ENCODE data around the gene TMEM150C.

The TMEM150C gene

DNA sequence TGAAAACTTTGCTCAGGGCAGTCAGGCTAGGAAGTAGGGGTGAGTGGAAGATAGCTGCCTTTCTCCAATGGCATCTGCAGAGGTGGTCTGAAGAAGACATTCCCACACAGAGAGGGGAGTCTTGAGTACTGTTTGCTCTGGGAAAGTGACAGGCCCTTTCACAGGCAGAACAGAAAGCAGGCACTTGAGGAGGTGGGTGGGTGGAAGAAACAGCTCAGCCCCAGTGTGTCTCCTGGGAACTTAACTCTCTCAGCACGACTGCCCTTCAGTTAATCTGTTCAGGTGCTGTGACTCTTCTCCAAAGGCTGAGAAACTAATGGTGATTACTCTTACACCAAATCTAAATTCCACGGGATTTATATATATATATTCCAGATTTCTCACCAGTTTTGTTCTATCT lies 103.1 kb downstream of the TMEM150C start:
- no peak for TF ChIP-seq EZH2phosphoT487 (IDR thresholded peaks at IDR 0.05; ENCODE audit: borderline replicate concordance)
- TF ChIP-seq, protein P1, sequence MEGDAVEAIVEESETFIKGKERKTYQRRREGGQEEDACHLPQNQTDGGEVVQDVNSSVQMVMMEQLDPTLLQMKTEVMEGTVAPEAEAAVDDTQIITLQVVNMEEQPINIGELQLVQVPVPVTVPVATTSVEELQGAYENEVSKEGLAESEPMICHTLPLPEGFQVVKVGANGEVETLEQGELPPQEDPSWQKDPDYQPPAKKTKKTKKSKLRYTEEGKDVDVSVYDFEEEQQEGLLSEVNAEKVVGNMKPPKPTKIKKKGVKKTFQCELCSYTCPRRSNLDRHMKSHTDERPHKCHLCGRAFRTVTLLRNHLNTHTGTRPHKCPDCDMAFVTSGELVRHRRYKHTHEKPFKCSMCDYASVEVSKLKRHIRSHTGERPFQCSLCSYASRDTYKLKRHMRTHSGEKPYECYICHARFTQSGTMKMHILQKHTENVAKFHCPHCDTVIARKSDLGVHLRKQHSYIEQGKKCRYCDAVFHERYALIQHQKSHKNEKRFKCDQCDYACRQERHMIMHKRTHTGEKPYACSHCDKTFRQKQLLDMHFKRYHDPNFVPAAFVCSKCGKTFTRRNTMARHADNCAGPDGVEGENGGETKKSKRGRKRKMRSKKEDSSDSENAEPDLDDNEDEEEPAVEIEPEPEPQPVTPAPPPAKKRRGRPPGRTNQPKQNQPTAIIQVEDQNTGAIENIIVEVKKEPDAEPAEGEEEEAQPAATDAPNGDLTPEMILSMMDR (conservative IDR thresholded peaks at IDR 0.05; ENCODE audit: low read length): no peak
- no peak overlapping the region for H3K9ac ChIP-seq (ENCODE audit: low read depth, low read length, poor library complexity, severe bottlenecking)
- H2AFZ ChIP-seq (ENCODE audit: low read length): no peak overlapping the region
- no peak overlapping the region for H3K4me2 ChIP-seq (ENCODE audit: low read depth, low read length, poor library complexity, severe bottlenecking)
- H3F3A ChIP-seq (ENCODE audit: low read depth): no peaks in the 10 kb centered on the region; the same call in 1 of the 2 replicates
- no peaks in the 10 kb centered on the region for H3K27me3 ChIP-seq (ENCODE audit: insufficient read depth, low read length, poor library complexity, severe bottlenecking)
- no peaks in the 10 kb centered on the region for H4K20me1 ChIP-seq (ENCODE audit: insufficient read depth, low read length, poor library complexity, severe bottlenecking)
- H3K4me1 ChIP-seq (ENCODE audit: insufficient read depth, low read length, poor library complexity, severe bottlenecking): no peaks in the 10 kb centered on the region
- H3K4me3 ChIP-seq (ENCODE audit: low read length, poor library complexity, severe bottlenecking): no peak overlapping the region
- no peaks in the 10 kb centered on the region; the same call in 1 of the 2 replicates for H3K79me2 ChIP-seq (ENCODE audit: insufficient read depth, low read length)
- peaks cover 89% of the 10 kb centered on the region for H3K36me3 ChIP-seq (ENCODE audit: insufficient read depth, low read length)
- H3K9me3 ChIP-seq (ENCODE audit: insufficient read depth, low read depth, low read length): no peaks in the 10 kb centered on the region
- H3K9me2 ChIP-seq (replicated peaks; ENCODE audit: low read depth, low read length): no peaks in the 10 kb centered on the region

- no peaks in the 10 kb centered on the region for H3K9me2 ChIP-seq (replicated peaks; ENCODE audit: low read depth, low read length)
- H3K4me3 ChIP-seq (ENCODE audit: low read length, poor library complexity, severe bottlenecking): no peak overlapping the region
- no peaks in the 10 kb centered on the region; the same call in 1 of the 2 replicates for H3K79me2 ChIP-seq (ENCODE audit: insufficient read depth, low read length)
- no peaks in the 10 kb centered on the region for H3K4me1 ChIP-seq (ENCODE audit: insufficient read depth, low read length, poor library complexity, severe bottlenecking)
- no peak overlapping the region for H2AFZ ChIP-seq (ENCODE audit: low read length)
- H3K9ac ChIP-seq (ENCODE audit: low read depth, low read length, poor library complexity, severe bottlenecking): no peak overlapping the region
- H3K4me2 ChIP-seq (ENCODE audit: low read depth, low read length, poor library complexity, severe bottlenecking): no peak overlapping the region
- H3K9me3 ChIP-seq (ENCODE audit: insufficient read depth, low read depth, low read length): no peaks in the 10 kb centered on the region
- TF ChIP-seq, protein P1 (conservative IDR thresholded peaks at IDR 0.05; ENCODE audit: low read length): no peak
- no peak for TF ChIP-seq EZH2phosphoT487 (IDR thresholded peaks at IDR 0.05; ENCODE audit: borderline replicate concordance)
- H4K20me1 ChIP-seq (ENCODE audit: insufficient read depth, low read length, poor library complexity, severe bottlenecking): no peaks in the 10 kb centered on the region
- H3F3A ChIP-seq (ENCODE audit: low read depth): no peaks in the 10 kb centered on the region; the same call in 1 of the 2 replicates
- no peaks in the 10 kb centered on the region for H3K27me3 ChIP-seq (ENCODE audit: insufficient read depth, low read length, poor library complexity, severe bottlenecking)
- peaks cover 91% of the 10 kb centered on the region for H3K36me3 ChIP-seq (ENCODE audit: insufficient read depth, low read length)
Measured at GRCh38 chr4:82457266-82457665, 104.5 kb downstream of the TMEM150C start.

- H3K4me3 ChIP-seq (ENCODE audit: low read length, poor library complexity, severe bottlenecking): no peak overlapping the region
- H3F3A ChIP-seq (ENCODE audit: low read depth): no peaks in the 10 kb centered on the region
- no peaks in the 10 kb centered on the region for H4K20me1 ChIP-seq (ENCODE audit: insufficient read depth, low read length, poor library complexity, severe bottlenecking)
- H3K9me2 ChIP-seq (replicated peaks; ENCODE audit: low read depth, low read length): no peaks in the 10 kb centered on the region
- no peak overlapping the region for H3K9ac ChIP-seq (ENCODE audit: low read depth, low read length, poor library complexity, severe bottlenecking)
- H3K79me2 ChIP-seq (ENCODE audit: insufficient read depth, low read length): peaks cover 21% of the 10 kb centered on the region
- no peaks in the 10 kb centered on the region for H3K9me3 ChIP-seq (ENCODE audit: insufficient read depth, low read depth, low read length)
- no peak overlapping the region for H2AFZ ChIP-seq (ENCODE audit: low read length)
- no peaks in the 10 kb centered on the region for H3K27me3 ChIP-seq (ENCODE audit: insufficient read depth, low read length, poor library complexity, severe bottlenecking)
- no peak overlapping the region for H3K4me2 ChIP-seq (ENCODE audit: low read depth, low read length, poor library complexity, severe bottlenecking)
- H3K36me3 ChIP-seq (ENCODE audit: insufficient read depth, low read length): peaks cover 86% of the 10 kb centered on the region
- no peaks in the 10 kb centered on the region for H3K4me1 ChIP-seq (ENCODE audit: insufficient read depth, low read length, poor library complexity, severe bottlenecking)
- TF ChIP-seq EZH2phosphoT487 (IDR thresholded peaks at IDR 0.05; ENCODE audit: borderline replicate concordance): no peak
- TF ChIP-seq, protein P1 (conservative IDR thresholded peaks at IDR 0.05; ENCODE audit: low read length): no peak
Measured at GRCh38 chr4:82452026-82452425, 109.8 kb downstream of the TMEM150C start.

All from Loucy (cell line).